HEK293T (cell line): Measurements from ENCODE around the gene PTPRM.

Experiments used
- CTCF ChIA-PET: fragments of 350-600 bp; formaldehyde crosslinking; extraction: SDS; loops from one replicate; lab custom pipeline; 2021; ENCODE audit warnings: antibody characterized with exemption, inconsistent platforms; lab: Yijun Ruan, JAX
- POLR2A ChIA-PET: fragments of 350-600 bp; formaldehyde crosslinking; extraction: SDS; loops from one replicate; lab custom pipeline; 2020; ENCODE audit warnings: antibody characterized with exemption, inconsistent platforms; lab: Yijun Ruan, JAX
- DNase-seq: peaks from one replicate; pipeline ENCODE4 v3.0.0; 2012; ENCODE audit warnings: mixed read lengths; ENCODE audit errors: extremely low spot score
- ARNT ChIP-seq: fragments of 450-650 bp; IDR thresholded peaks from 2 replicates; pipeline ENCODE4 v1.6.1; 2017; ENCODE audit warnings: mild to moderate bottlenecking
- BHLHE40 ChIP-seq: fragments of 450-650 bp; IDR thresholded peaks from 2 replicates; pipeline ENCODE4 v1.6.1; 2016; ENCODE audit warnings: mild to moderate bottlenecking, moderate library complexity, borderline replicate concordance
- CTBP1 ChIP-seq: fragments of 450-650 bp; IDR thresholded peaks from 2 replicates; pipeline ENCODE4 v1.6.1; 2016; ENCODE audit warnings: borderline replicate concordance
- ELF4 ChIP-seq: fragments of 450-650 bp; IDR thresholded peaks from 2 replicates; pipeline ENCODE4 v1.6.1; 2017; ENCODE audit warnings: antibody characterized with exemption
- FOXA1 ChIP-seq: fragments of 450-650 bp; IDR thresholded peaks from 2 replicates; pipeline ENCODE4 v1.6.1; 2016; ENCODE audit warnings: mild to moderate bottlenecking
- FOXK2 ChIP-seq: fragments of 450-650 bp; IDR thresholded peaks from 2 replicates; pipeline ENCODE4 v1.6.1; 2016; ENCODE audit warnings: mild to moderate bottlenecking
- FOXM1 ChIP-seq: fragments of 450-650 bp; IDR thresholded peaks from 2 replicates; pipeline ENCODE4 v1.6.1; 2017; ENCODE audit warnings: mild to moderate bottlenecking, borderline replicate concordance
- HDGF ChIP-seq: fragments of 450-650 bp; IDR thresholded peaks from 2 replicates; pipeline ENCODE4 v1.6.1; 2017; ENCODE audit warnings: antibody characterized with exemption, borderline replicate concordance
- L3MBTL2 ChIP-seq: fragments of 450-650 bp; conservative IDR thresholded peaks from 2 replicates; pipeline ENCODE4 v1.6.1; 2016; ENCODE audit warnings: mild to moderate bottlenecking
- LEF1 ChIP-seq: fragments of 450-650 bp; IDR thresholded peaks from 2 replicates; pipeline ENCODE4 v1.6.1; 2017; ENCODE audit warnings: mild to moderate bottlenecking, borderline replicate concordance
- NFRKB ChIP-seq: fragments of 450-650 bp; IDR thresholded peaks from 2 replicates; pipeline ENCODE4 v1.6.1; 2016; ENCODE audit warnings: mild to moderate bottlenecking, moderate library complexity
- PKNOX1 ChIP-seq: fragments of 450-650 bp; IDR thresholded peaks from 2 replicates; pipeline ENCODE4 v1.6.1; 2016
- SP1 ChIP-seq: fragments of 450-650 bp; IDR thresholded peaks from 2 replicates; pipeline ENCODE4 v1.6.1; 2017
- SUZ12 ChIP-seq: fragments of 450-650 bp; IDR thresholded peaks from 2 replicates; pipeline ENCODE4 v1.6.1; 2016; ENCODE audit warnings: mild to moderate bottlenecking
- TARDBP ChIP-seq: fragments of 450-650 bp; IDR thresholded peaks from 2 replicates; pipeline ENCODE4 v1.6.1; 2016
- ZNF384 ChIP-seq: fragments of 450-650 bp; IDR thresholded peaks from 2 replicates; pipeline ENCODE4 v1.6.1; 2016

The PTPRM gene

GRCh38 chr18:7641813-7642212, 74.7 kb downstream of the PTPRM start:
- POLR2A ChIA-PET: no interaction called here
- CTCF ChIA-PET: no interaction called here
- no peak for TF ChIP-seq CTBP1
- TF ChIP-seq PKNOX1: no peak
- no peak for TF ChIP-seq SP1
- TF ChIP-seq FOXK2: no peak
- TF ChIP-seq FOXM1: no peak
- TF ChIP-seq SUZ12: no peak
- no peak for TF ChIP-seq LEF1
- TF ChIP-seq ZNF384: no peak
- no peak for TF ChIP-seq TARDBP
- no peak for TF ChIP-seq HDGF
- TF ChIP-seq ARNT: no peak
- no peak for TF ChIP-seq NFRKB
- no peak for TF ChIP-seq L3MBTL2
- no peak for TF ChIP-seq ELF4
- TF ChIP-seq BHLHE40: no peak
- no peak for TF ChIP-seq FOXA1

DNA sequence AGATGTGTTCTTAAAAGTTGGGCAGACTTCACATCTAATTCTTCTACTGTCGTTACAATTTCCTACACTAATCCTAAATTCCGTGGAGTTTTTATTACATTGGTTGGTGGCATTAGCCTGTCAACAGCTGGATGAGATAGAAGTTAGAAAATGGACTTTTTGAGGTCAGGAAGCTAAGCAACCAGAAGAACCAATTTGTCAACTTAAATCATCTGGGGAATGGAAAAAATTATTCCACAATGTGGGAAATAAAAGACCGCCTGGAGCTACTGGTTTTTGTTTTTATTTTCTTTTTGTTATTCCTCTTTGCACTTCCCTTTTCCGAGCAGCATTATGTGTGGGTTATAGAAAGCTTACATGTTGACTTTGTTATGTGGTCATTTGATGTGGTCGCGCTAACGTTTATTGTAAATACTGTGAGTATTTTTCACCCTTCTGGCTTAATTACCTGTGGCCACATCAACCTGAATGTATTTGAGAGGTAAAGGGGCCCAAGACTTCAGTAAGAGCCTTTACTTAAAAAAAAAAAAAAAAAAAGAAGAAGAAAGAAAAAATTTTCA, 75.3 kb downstream of the PTPRM start:
- TF ChIP-seq ARNT (no peak), FOXA1 (no peak), CTBP1 (no peak), TARDBP (no peak), NFRKB (no peak), FOXK2 (no peak), LEF1 (no peak), BHLHE40 (no peak), HDGF (no peak), PKNOX1 (no peak), ELF4 (no peak), SP1 (no peak), SUZ12 (no peak), ZNF384 (no peak), L3MBTL2 (no peak), FOXM1 (no peak)
- ChIA-PET CTCF (no interaction called here), POLR2A (no interaction called here)
- no peak for DNase-seq

More at GRCh38 chr18:7641813-7642212, 74.7 kb downstream of the PTPRM start:
- no peak for DNase-seq

DNA sequence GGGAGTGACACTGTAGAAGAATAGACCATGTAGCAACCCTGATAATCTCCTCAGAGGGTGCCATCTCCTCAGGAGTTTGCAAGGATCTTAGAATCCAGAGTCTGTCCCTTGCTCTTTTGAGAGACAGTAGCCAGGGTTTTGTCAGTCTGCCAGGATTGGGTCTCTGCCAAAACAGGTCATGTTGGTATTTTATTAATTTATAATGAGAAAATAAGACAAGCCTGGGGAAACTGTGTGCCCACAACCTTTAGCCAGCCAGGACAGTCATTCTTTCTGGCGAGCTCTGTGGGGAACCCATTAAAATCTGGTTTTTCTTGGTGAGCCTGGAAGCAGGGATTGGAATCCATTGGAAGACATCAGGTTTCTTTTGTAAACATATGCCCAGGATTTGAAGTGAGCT, 78.6 kb downstream of the PTPRM start:
- DNase-seq: no peak
- CTCF ChIA-PET: no interaction called here
- TF ChIP-seq CTBP1 (no peak), ZNF384 (no peak), ARNT (no peak), TARDBP (no peak), FOXM1 (no peak), ELF4 (no peak), FOXK2 (no peak), PKNOX1 (no peak), BHLHE40 (no peak)
- POLR2A ChIA-PET: no interaction called here

- no peak for DNase-seq
- ChIA-PET POLR2A (no interaction called here), CTCF (no interaction called here)
- TF ChIP-seq CTBP1: no peak
- no peak for TF ChIP-seq HDGF
- TF ChIP-seq FOXK2: no peak
- TF ChIP-seq FOXM1: no peak
- TF ChIP-seq SUZ12: no peak
- no peak for TF ChIP-seq L3MBTL2
- no peak for TF ChIP-seq SP1
- TF ChIP-seq FOXA1: no peak
- TF ChIP-seq NFRKB: no peak
- no peak for TF ChIP-seq PKNOX1
- no peak for TF ChIP-seq BHLHE40
- no peak for TF ChIP-seq TARDBP
- TF ChIP-seq LEF1: no peak
- no peak for TF ChIP-seq ELF4
- no peak for TF ChIP-seq ARNT
These were observed 79.2 kb downstream of the PTPRM start for GRCh38 chr18:7646174-7646886.

DNA sequence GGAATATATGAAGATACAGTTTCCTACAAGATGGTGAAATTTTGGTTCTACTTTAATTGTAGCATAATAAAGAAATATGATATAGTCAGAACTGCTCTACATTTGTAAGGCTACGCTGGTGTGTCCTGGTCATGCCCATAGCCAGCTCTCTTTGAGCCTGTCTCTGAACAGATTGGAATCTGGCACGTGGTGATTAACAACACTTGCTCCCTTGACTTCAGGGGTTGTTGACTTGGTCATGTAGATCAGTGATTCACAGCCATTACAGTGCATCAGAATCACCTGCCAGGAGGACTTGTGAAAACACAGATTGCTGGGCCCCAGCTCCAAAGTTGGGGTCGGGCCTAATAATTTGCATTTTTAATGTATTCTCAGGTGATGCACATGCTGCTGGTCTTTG, 80.4 kb downstream of the PTPRM start:
- ChIA-PET POLR2A (no interaction called here), CTCF (no interaction called here)
- TF ChIP-seq ELF4: no peak
- TF ChIP-seq ZNF384: no peak
- no peak for TF ChIP-seq HDGF
- no peak for TF ChIP-seq BHLHE40
- no peak for TF ChIP-seq PKNOX1
- TF ChIP-seq NFRKB: no peak
- no peak for TF ChIP-seq FOXK2
- TF ChIP-seq FOXM1: no peak
- no peak for TF ChIP-seq ARNT
- TF ChIP-seq L3MBTL2: no peak
- TF ChIP-seq TARDBP: no peak
- TF ChIP-seq FOXA1: no peak
- no peak for TF ChIP-seq LEF1
- no peak for DNase-seq
